Pancreas (tissue), 10 donors: Measurements from ENCODE around the gene FAM78A. TPM values are rescaled to one million over a fixed set of nuclear protein-coding genes. Genes with fewer than 3 reads are reported as not detected.
A peak's percentile ranks its signal among the peaks of the same experiment; 100 is the strongest.

Experiments used
- ATAC-seq, 4 donors: fragments of 200-7000 bp; cut with Tn5 transposase; one replicate each; pipeline versions ENCODE4 v1.8.0 to v1.9.1; 2020; ENCODE audit warnings: mild to moderate bottlenecking in 4 of 4, moderate library complexity in 4 of 4
- DNase-seq, 6 donors: peaks; one replicate each; pipeline ENCODE4 v3.0.0-alpha.2; 2020
- FAIRE-seq: peaks from 2 replicates; lab custom pipeline; 2012; peaks lifted over from hg19 to GRCh38; lab: Jason Lieb, UNC
- H3K27ac ChIP-seq, 4 donors: fragments of 200-600 bp; sonication (generic); 1 replicate in 3 of 4; 2 replicates in 1 of 4; pipeline versions ENCODE4 v1.5.0 to v1.8.0; 2020
- H3K27me3 ChIP-seq, 4 donors: fragments of 200-600 bp; one replicate each; pipeline ENCODE4 v1.8.0; 2021
- H3K36me3 ChIP-seq, 3 donors: fragments of 200-600 bp; sonication (generic) in 1 of 3; one replicate each; pipeline versions ENCODE4 v1.5.0 to v1.8.0; 2020 to 2021
- H3K4me1 ChIP-seq, 3 donors: fragments of 200-600 bp; one replicate each; pipeline ENCODE4 v1.8.0; 2021
- H3K4me3 ChIP-seq, 4 donors: fragments of 200-600 bp; sonication (generic) in 2 of 4; one replicate each; pipeline versions ENCODE4 v1.5.0 to v1.8.0; 2020 to 2021
- H3K9me3 ChIP-seq, 4 donors: fragments of 200-600 bp; one replicate each; pipeline ENCODE4 v1.8.0; 2021
- WGBS, 2 donors: extraction: QIAGEN DNeasy Blood & Tissue Kit; methylation state at CpG; one replicate each; pipeline ENCODE4 v1.1.7; 2013; 5-methylcytosine and 5-hydroxymethylcytosine counted together
- intact Hi-C, 3 donors: fragments of 100-400 bp; cut with DNase I; formaldehyde crosslinking; loops; one replicate each; pipeline versions ENCODE4 v1.11.1 to v1.14.2; 2022
- polyA plus RNA-seq, 2 donors: library from polyadenylated mRNA; stranded (reverse); fragments of 200-250 nt; gene quantifications; one replicate each; pipeline ENCODE4 v1.2.3, GENCODE V29; 2013
- total RNA-seq, 6 donors: library from RNA; stranded (reverse); fragmentation: NEBNext Ultra II Directional in 4 of 6; extraction: Animal tissue kit (Norgen Biotek cat#: 25700) in 4 of 6; gene quantifications; one replicate each; pipeline versions ENCODE4 v1.2.1 to v1.2.4, GENCODE V29; 2021 to 2023
- TF ChIP-seq, protein P1 (sequence below), 4 donors: fragments of 200-600 bp; sonication (generic) in 3 of 4; IDR thresholded peaks; one replicate each; pipeline versions ENCODE4 v1.5.0 to v1.8.0; 2021; ENCODE audit warnings: antibody characterized with exemption in 4 of 4
- donor health status: healthy with polysubstance abuse.
- donor health status: DM: no; HTN: no; CAD: no; lungs with moderate emphysema.
- donor health status: DM: no; HTN: no; CAD: no.
- donor health status: control.
- donor health status: control.
- donor health status: Bipolar disorder and iron deficiency.
- donor health status: DM: yes; HTN: yes; CAD: no.
- donor health status: DM: no; HTN: no; CAD: no.
- donor health status: DM: no; HTN: no; CAD: no.
- donor health status: DM: yes; HTN: yes; CAD: no.

FAM78A gene
- total and polyA plus RNA-seq, 8 donors, result 0.37 to 3.9 (median 0.78) TPM

DNA sequence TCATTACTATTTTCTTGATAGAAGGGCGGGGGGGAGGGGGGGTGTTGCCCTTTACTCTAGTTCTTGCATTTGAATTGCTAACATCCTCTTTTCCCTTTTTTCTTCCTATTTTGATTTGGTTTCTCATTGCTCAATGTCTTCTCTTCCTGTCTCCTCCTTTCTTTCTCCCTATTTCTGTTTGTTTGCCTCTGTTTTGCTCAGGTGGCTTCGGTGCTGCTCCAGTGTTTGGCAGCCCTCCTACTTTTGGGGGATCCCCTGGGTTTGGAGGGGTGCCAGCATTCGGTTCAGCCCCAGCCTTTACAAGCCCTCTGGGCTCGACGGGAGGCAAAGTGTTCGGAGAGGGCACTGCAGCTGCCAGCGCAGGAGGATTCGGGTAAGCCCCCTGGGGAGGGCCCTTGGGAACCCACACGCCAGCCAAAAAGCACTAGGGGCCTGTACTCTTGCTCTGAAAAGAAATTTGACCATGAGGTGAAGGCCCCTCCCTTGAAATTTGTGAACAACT lies 48.3 kb downstream of the FAM78A start:
- Histone ChIP-seq H3K9me3 (no peaks in the 10 kb centered on the region), H3K4me1 (no peaks in the 10 kb centered on the region), H3K27ac (no peak overlapping the region), H3K4me3 (peak overlapping the region in 1 of 4 donors; percentile 25), H3K27me3 (no peaks in the 10 kb centered on the region), H3K36me3 (peaks cover 0 to 20% (median 5%) of the 10 kb centered on the region in 3 donors)
- ATAC-seq (peak in 1 of 4 donors; percentile 16), FAIRE-seq (no peak), DNase-seq (peak in 1 of 6 donors; percentile 23)
- TF ChIP-seq, protein P1, sequence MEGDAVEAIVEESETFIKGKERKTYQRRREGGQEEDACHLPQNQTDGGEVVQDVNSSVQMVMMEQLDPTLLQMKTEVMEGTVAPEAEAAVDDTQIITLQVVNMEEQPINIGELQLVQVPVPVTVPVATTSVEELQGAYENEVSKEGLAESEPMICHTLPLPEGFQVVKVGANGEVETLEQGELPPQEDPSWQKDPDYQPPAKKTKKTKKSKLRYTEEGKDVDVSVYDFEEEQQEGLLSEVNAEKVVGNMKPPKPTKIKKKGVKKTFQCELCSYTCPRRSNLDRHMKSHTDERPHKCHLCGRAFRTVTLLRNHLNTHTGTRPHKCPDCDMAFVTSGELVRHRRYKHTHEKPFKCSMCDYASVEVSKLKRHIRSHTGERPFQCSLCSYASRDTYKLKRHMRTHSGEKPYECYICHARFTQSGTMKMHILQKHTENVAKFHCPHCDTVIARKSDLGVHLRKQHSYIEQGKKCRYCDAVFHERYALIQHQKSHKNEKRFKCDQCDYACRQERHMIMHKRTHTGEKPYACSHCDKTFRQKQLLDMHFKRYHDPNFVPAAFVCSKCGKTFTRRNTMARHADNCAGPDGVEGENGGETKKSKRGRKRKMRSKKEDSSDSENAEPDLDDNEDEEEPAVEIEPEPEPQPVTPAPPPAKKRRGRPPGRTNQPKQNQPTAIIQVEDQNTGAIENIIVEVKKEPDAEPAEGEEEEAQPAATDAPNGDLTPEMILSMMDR (IDR thresholded peaks at IDR 0.05), result no peak
- 85 to 88% methylated on average over 9 of the region's 9 CpGs for WGBS, 2 donors
- intact Hi-C loops, result no loop called here

DNA sequence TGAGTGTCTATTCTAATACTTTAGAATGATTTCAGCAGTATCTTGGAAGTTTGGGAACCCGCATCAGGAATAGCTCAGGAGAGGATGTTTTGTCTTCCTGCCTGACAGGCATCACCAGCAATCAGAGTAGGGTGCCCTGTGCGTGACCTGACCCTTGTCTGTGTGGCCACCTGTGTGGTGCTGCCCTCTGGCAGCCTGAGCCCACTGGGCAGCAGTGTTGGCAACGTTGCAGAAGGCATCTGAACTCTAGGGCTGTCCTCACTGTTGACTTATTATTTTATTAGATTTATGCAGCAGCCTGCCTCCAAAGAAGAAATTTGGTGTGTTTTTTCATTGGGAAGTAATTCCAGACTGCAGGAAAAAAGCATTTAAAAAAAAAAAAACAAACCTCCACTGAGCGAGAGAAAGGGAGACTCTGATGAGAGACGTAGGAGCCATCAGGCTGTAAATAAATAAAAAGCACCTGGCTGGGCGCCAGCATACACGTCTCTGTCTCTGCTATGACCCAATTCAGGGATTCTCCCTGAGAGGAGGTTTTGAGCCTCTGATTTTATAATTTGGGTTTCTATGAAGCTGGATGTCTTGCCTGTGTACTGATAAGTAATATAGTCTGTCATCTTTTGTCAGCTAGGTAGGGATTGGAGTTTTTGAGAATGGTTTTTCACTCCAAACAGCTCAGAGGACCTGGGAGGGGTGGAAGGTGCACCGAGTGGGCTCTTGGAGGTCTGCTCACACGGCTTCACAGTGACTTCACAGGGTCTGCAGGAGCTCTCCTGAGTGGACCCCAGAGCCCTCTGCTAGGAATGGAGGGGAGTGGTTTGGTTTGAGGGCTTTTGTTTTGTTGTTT lies 49.0 kb downstream of the FAM78A start:
- Histone ChIP-seq H3K9me3 (no peaks in the 10 kb centered on the region), H3K27ac (no peak overlapping the region), H3K4me3 (no peak overlapping the region), H3K27me3 (no peaks in the 10 kb centered on the region), H3K4me1 (no peaks in the 10 kb centered on the region), H3K36me3 (peaks cover 0 to 20% (median 5%) of the 10 kb centered on the region in 3 donors)
- ATAC-seq, result peak in 1 of 4 donors; percentile 24
- intact Hi-C loops, result no loop called here
- DNase-seq, result no peak
- TF ChIP-seq, protein P1 (IDR thresholded peaks at IDR 0.05), result no peak
- FAIRE-seq, result no peak
- WGBS, 2 donors, result 67% methylated on average over 9 of the region's 9 CpGs

DNA sequence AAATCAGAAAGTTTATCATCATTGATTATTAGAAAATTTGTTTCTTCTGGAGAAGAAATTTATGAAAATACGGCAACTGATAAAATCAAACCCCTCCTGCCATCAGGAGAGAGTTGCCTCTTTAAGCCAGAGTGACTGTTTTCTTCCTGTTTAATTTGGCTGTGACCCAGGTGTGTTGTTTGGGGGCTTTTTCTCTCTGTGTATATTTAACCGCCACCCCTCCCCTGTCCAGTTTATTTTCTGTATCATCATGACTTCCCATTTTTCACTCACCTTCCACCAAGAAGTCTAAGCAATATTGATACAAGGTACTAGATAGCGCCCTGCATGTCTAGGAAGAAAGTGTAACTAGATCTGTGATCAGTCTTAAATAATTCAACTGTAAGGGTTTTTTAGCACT lies 50.1 kb downstream of the FAM78A start:
- WGBS, 2 donors, result 89 to 92% methylated on average over 3 of the region's 3 CpGs
- intact Hi-C loops, result no loop called here
- Histone ChIP-seq H3K27me3 (no peaks in the 10 kb centered on the region), H3K4me3 (no peak overlapping the region), H3K36me3 (peaks cover 0 to 9% (median 2%) of the 10 kb centered on the region in 3 donors), H3K9me3 (no peaks in the 10 kb centered on the region), H3K27ac (no peak overlapping the region), H3K4me1 (no peaks in the 10 kb centered on the region)
- ATAC-seq, result no peak
- FAIRE-seq, result no peak
- TF ChIP-seq, protein P1 (IDR thresholded peaks at IDR 0.05), result no peak
- DNase-seq, result no peak

DNA sequence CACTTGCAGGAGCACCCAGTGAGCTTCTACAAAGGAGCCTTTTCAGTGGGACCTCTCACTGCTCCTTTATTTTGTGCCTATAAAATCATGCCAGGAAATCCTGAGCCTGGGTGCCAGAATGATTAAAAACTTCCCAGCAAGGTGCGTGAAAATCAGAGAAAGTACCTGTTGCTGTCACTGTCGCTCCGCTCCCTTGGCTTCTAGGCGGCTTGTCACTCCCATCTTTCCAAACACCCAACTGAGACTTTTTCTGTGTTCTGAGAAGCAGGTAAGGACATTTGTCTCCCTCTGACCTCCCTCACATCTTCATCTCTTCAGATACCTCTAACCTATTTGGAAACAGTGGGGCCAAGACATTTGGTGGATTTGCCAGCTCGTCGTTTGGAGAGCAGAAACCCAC lies 53.9 kb downstream of the FAM78A start:
- FAIRE-seq, result no peak
- H3K27ac ChIP-seq, result no peak overlapping the region
- TF ChIP-seq, protein P1 (IDR thresholded peaks at IDR 0.05), result no peak
- no peak overlapping the region for H3K4me3 ChIP-seq
- H3K36me3 ChIP-seq, result no peaks in the 10 kb centered on the region
- 91 to 93% methylated on average over 6 of the region's 6 CpGs for WGBS, 2 donors
- no peaks in the 10 kb centered on the region for H3K27me3 ChIP-seq
- no peak for ATAC-seq
- H3K9me3 ChIP-seq, result no peaks in the 10 kb centered on the region
- H3K4me1 ChIP-seq, result no peaks in the 10 kb centered on the region
- DNase-seq, result no peak
- intact Hi-C loops, result no loop called here

DNA sequence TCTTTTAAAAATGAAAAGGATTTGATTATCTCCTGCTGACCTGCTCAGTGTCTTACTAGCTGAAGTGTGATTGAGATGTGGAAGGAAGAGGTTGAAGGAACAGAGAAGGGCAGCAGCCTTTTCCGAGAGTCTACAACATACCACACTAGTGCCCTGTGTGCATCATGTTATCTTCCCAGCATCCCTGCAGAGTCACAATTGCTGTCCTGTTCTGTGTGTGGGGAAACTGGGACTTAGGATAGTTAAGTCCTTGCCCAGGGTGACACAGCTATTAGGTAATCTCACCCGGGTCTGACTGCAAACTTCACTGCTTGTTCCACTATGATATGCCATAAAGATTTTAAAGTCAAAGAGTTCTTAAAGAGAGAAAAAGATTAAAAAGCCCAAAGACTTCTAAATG lies 55.8 kb downstream of the FAM78A start:
- 83 to 91% methylated on average over 2 of the region's 2 CpGs for WGBS, 2 donors
- intact Hi-C loops, result no loop called here

More for the DNA sequence above, 55.8 kb downstream of the FAM78A start:
- TF ChIP-seq, protein P1 (IDR thresholded peaks at IDR 0.05), result no peak
- ATAC-seq (no peak), FAIRE-seq (no peak), DNase-seq (no peak)
- H3K4me3 ChIP-seq, result no peak overlapping the region
- H3K4me1 ChIP-seq, result no peaks in the 10 kb centered on the region
- H3K36me3 ChIP-seq, result peaks cover 0 to under 1% (median 0%) of the 10 kb centered on the region in 3 donors
- H3K27ac ChIP-seq, result no peak overlapping the region
- no peaks in the 10 kb centered on the region for H3K9me3 ChIP-seq
- no peaks in the 10 kb centered on the region for H3K27me3 ChIP-seq
